ENCODE results near the gene PCDHGC5. TPM values are rescaled to one million over a fixed set of nuclear protein-coding genes. Genes with fewer than 3 reads are reported as not detected.

The PCDHGC5 gene
- total RNA-seq, 2 experiments from 2014 or later: 4.4 to 5.0 TPM

- Histone ChIP-seq H3K36me3 (ENCODE audit: insufficient read depth, low read length) (peaks cover 66% of the 10 kb centered on the region), H3K79me2 (ENCODE audit: insufficient read depth, low read depth, low read length) (no peaks in the 10 kb centered on the region), H3K9me2 (ENCODE audit: insufficient read depth, low read length) (no peaks in the 10 kb centered on the region), H2AFZ (ENCODE audit: low read length) (no peak overlapping the region), H4K20me1 (ENCODE audit: insufficient read depth, low read length) (no peaks in the 10 kb centered on the region), H3K4me1 (ENCODE audit: insufficient read depth, low read length, poor library complexity, severe bottlenecking) (peaks cover 44% of the 10 kb centered on the region), H3K4me3 (ENCODE audit: low read depth, low read length, poor library complexity, severe bottlenecking) (no peak overlapping the region), H3K27ac (ENCODE audit: low read depth, low read length, poor library complexity, severe bottlenecking) (no peak overlapping the region), H3K4me2 (ENCODE audit: low read length) (no peak overlapping the region), H3K9me3 (ENCODE audit: low read length) (no peaks in the 10 kb centered on the region)
- POLR2A ChIA-PET: interaction anchor here (0.8 to 12.5 kb wide), 2 partner anchors 18 to 27 kb away, joined by 3 to 109 read pairs; partner anchors contain the start of gene PCDHGC4
- DNase-seq (ENCODE audit: low spot score): no peak
- intact Hi-C loops (cut with micrococcal nuclease; ENCODE audit: unreplicated experiment): no loop called here
- CTCF ChIA-PET (ENCODE audit: unreplicated experiment): interaction anchor here (1.0 kb wide), 1 partner anchor 13 kb away, joined by 3 read pairs; the partner anchor contains the start of gene PCDHGC5
- no peak for TF ChIP-seq EZH2phosphoT487 (IDR thresholded peaks at IDR 0.05; ENCODE audit: borderline replicate concordance, low read depth, low read length)
- no peak for TF ChIP-seq CTCF (conservative IDR thresholded peaks at IDR 0.05; ENCODE audit: low read length)
- no TSS peak for BruUV-seq (replicated peaks)
Measured at GRCh38 chr5:141501761-141502160, 12.9 kb downstream of the PCDHGC5 start.

GRCh38 chr5:141503681-141504080 is 14.8 kb downstream of the PCDHGC5 start:
- ChIA-PET POLR2A (interaction anchor here (0.5 to 17.7 kb wide), 5 partner anchors 11 to 1517 kb away, joined by 3 to 328 read pairs (median 108); partner anchors contain the start of genes PCDHGC3 and PCDHGC4), CTCF (ENCODE audit: unreplicated experiment) (no interaction called here)
- no peaks in the 10 kb centered on the region for H3K9me3 ChIP-seq (ENCODE audit: low read length)
- intact Hi-C loops (cut with micrococcal nuclease; ENCODE audit: unreplicated experiment): no loop called here
- peaks cover 48% of the 10 kb centered on the region for H3K36me3 ChIP-seq (ENCODE audit: insufficient read depth, low read length)
- peak overlapping the region; percentile 99 for H3K27ac ChIP-seq (ENCODE audit: low read depth, low read length, poor library complexity, severe bottlenecking)
- H3K9me2 ChIP-seq (ENCODE audit: insufficient read depth, low read length): no peaks in the 10 kb centered on the region
- no peaks in the 10 kb centered on the region for H3K79me2 ChIP-seq (ENCODE audit: insufficient read depth, low read depth, low read length)
- H3K4me1 ChIP-seq (ENCODE audit: insufficient read depth, low read length, poor library complexity, severe bottlenecking): peaks cover 63% of the 10 kb centered on the region
- no TSS peak for BruUV-seq (replicated peaks)
- H2AFZ ChIP-seq (ENCODE audit: low read length): no peak overlapping the region
- DNase-seq (ENCODE audit: low spot score): no peak
- TF ChIP-seq CTCF (conservative IDR thresholded peaks at IDR 0.05; ENCODE audit: low read length) (no peak), EZH2phosphoT487 (IDR thresholded peaks at IDR 0.05; ENCODE audit: borderline replicate concordance, low read depth, low read length) (no peak)
- H4K20me1 ChIP-seq (ENCODE audit: insufficient read depth, low read length): no peaks in the 10 kb centered on the region
- H3K4me3 ChIP-seq (ENCODE audit: low read depth, low read length, poor library complexity, severe bottlenecking): no peak overlapping the region
- peak overlapping the region; percentile 94 for H3K4me2 ChIP-seq (ENCODE audit: low read length)

- intact Hi-C loops (cut with micrococcal nuclease; ENCODE audit: unreplicated experiment): no loop called here
- peaks cover 42% of the 10 kb centered on the region for H3K36me3 ChIP-seq (ENCODE audit: insufficient read depth, low read length)
- peaks cover 68% of the 10 kb centered on the region for H3K4me1 ChIP-seq (ENCODE audit: insufficient read depth, low read length, poor library complexity, severe bottlenecking)
- peak overlapping the region; percentile 94 for H3K4me2 ChIP-seq (ENCODE audit: low read length)
- H4K20me1 ChIP-seq (ENCODE audit: insufficient read depth, low read length): no peaks in the 10 kb centered on the region
- no peak overlapping the region for H2AFZ ChIP-seq (ENCODE audit: low read length)
- BruUV-seq (replicated peaks): no TSS peak
- H3K9me2 ChIP-seq (ENCODE audit: insufficient read depth, low read length): no peaks in the 10 kb centered on the region
- H3K4me3 ChIP-seq (ENCODE audit: low read depth, low read length, poor library complexity, severe bottlenecking): no peak overlapping the region
- no peaks in the 10 kb centered on the region for H3K9me3 ChIP-seq (ENCODE audit: low read length)
- ChIA-PET POLR2A (interaction anchor here (1.7 to 17.7 kb wide), 4 partner anchors 12 to 29 kb away, joined by 7 to 328 read pairs (median 108); partner anchors contain the start of genes PCDHGC3 and PCDHGC4), CTCF (ENCODE audit: unreplicated experiment) (no interaction called here)
- TF ChIP-seq EZH2phosphoT487 (IDR thresholded peaks at IDR 0.05; ENCODE audit: borderline replicate concordance, low read depth, low read length): no peak
- TF ChIP-seq CTCF (conservative IDR thresholded peaks at IDR 0.05; ENCODE audit: low read length): 0 out of 2 replicates have a peak, but pooled peaks have one; percentile 21
- peak overlapping the region; percentile 99 for H3K27ac ChIP-seq (ENCODE audit: low read depth, low read length, poor library complexity, severe bottlenecking)
- peak; percentile 75 for DNase-seq (ENCODE audit: low spot score)
- no peaks in the 10 kb centered on the region for H3K79me2 ChIP-seq (ENCODE audit: insufficient read depth, low read depth, low read length)
Measured at GRCh38 chr5:141504216-141504615, 15.3 kb downstream of the PCDHGC5 start.

All from OCI-LY7 (cell line).